Measurements from ENCODE around the gene ARRDC4.

The ARRDC4 gene

GRCh38 chr15:97960364-97961066 is at the start of gene ARRDC4:
ARRDC4 (plus strand) TSS chr15:97960703; CDS start chr15:97960862, 159 bp downstream.
- peak; percentile 100 for DNase-seq (ENCODE audit: low read depth, low spot score)
- H3K27ac ChIP-seq, result peak within 1 kb of the TSS; percentile 53

- DNase-seq (ENCODE audit: low read depth, low spot score), result no peak
These were observed 45.8 kb upstream of the ARRDC4 start for GRCh38 chr15:97914711-97915110.

GRCh38 chr15:97915261-97915660 is 45.2 kb upstream of the ARRDC4 start:
- no peak for DNase-seq (ENCODE audit: low read depth, low spot score)
- H3K27ac ChIP-seq, result no peak overlapping the region

More at GRCh38 chr15:97914711-97915110, 45.8 kb upstream of the ARRDC4 start:
- no peak overlapping the region for H3K27ac ChIP-seq

- no peak for DNase-seq (ENCODE audit: low read depth, low spot score)
- no peak overlapping the region for H3K27ac ChIP-seq
These were observed 39.1 kb upstream of the ARRDC4 start for GRCh38 chr15:97921296-97921865.

GRCh38 chr15:97929456-97930229 is 30.9 kb upstream of the ARRDC4 start:
- DNase-seq (ENCODE audit: low read depth, low spot score), result peak; percentile 43
- no peak overlapping the region for H3K27ac ChIP-seq

- no peak for DNase-seq (ENCODE audit: low read depth, low spot score)
- no peak overlapping the region for H3K27ac ChIP-seq
These were observed 30.3 kb upstream of the ARRDC4 start for GRCh38 chr15:97930230-97930629.

- no peak for DNase-seq (ENCODE audit: low read depth, low spot score)
These were observed 29.2 kb upstream of the ARRDC4 start for GRCh38 chr15:97931314-97931713.

GRCh38 chr15:97933589-97933988 is 26.9 kb upstream of the ARRDC4 start:
- DNase-seq (ENCODE audit: low read depth, low spot score), result no peak
- H3K27ac ChIP-seq, result no peak overlapping the region

More at GRCh38 chr15:97931314-97931713, 29.2 kb upstream of the ARRDC4 start:
- H3K27ac ChIP-seq, result no peak overlapping the region

GRCh38 chr15:97940993-97941392 is 19.5 kb upstream of the ARRDC4 start:
- DNase-seq (ENCODE audit: low read depth, low spot score), result no peak
- no peak overlapping the region for H3K27ac ChIP-seq

- DNase-seq (ENCODE audit: low read depth, low spot score), result no peak
- H3K27ac ChIP-seq, result no peak overlapping the region
These were observed 18.9 kb upstream of the ARRDC4 start for GRCh38 chr15:97941572-97941971.

- no peak for DNase-seq (ENCODE audit: low read depth, low spot score)
- H3K27ac ChIP-seq, result no peak overlapping the region
These were observed 15.8 kb upstream of the ARRDC4 start for GRCh38 chr15:97944724-97945123.

- no peak for DNase-seq (ENCODE audit: low read depth, low spot score)
These were observed 12.8 kb upstream of the ARRDC4 start for GRCh38 chr15:97947465-97948260.

GRCh38 chr15:97953254-97953653 is 7.2 kb upstream of the ARRDC4 start:
- DNase-seq (ENCODE audit: low read depth, low spot score), result no peak
- H3K27ac ChIP-seq, result no peak overlapping the region

More at GRCh38 chr15:97947465-97948260, 12.8 kb upstream of the ARRDC4 start:
- no peak overlapping the region for H3K27ac ChIP-seq

GRCh38 chr15:97953748-97954147 is 6.8 kb upstream of the ARRDC4 start:
- no peak overlapping the region for H3K27ac ChIP-seq
- no peak for DNase-seq (ENCODE audit: low read depth, low spot score)

GRCh38 chr15:97955035-97955434 is 5.5 kb upstream of the ARRDC4 start:
- DNase-seq (ENCODE audit: low read depth, low spot score), result no peak
- H3K27ac ChIP-seq, result no peak overlapping the region

GRCh38 chr15:97955529-97955928 is 5.0 kb upstream of the ARRDC4 start:
- DNase-seq (ENCODE audit: low read depth, low spot score), result no peak
- H3K27ac ChIP-seq, result no peak overlapping the region

- DNase-seq (ENCODE audit: low read depth, low spot score), result no peak
- H3K27ac ChIP-seq, result peak overlapping the region; percentile 37
These were observed 659 bp upstream of the ARRDC4 start for GRCh38 chr15:97959724-97960363.

GRCh38 chr15:97961067-97961954 is 808 bp downstream of the ARRDC4 start:
- peak overlapping the region; percentile 53 for H3K27ac ChIP-seq
- no peak for DNase-seq (ENCODE audit: low read depth, low spot score)

GRCh38 chr15:97962263-97962662 is 1.8 kb downstream of the ARRDC4 start:
- no peak for DNase-seq (ENCODE audit: low read depth, low spot score)
- H3K27ac ChIP-seq, result no peak overlapping the region

All from epithelial cell of prostate (primary cell).